GM19099 (cell line): ENCODE measurements around the gene DEPDC5.

Source experiments
- POLR2A ChIP-seq: IDR thresholded peaks from 3 replicates; pipeline ENCODE4 v1.6.1; 2011; ENCODE audit warnings: low read depth; ENCODE audit not compliant: insufficient read length; ENCODE audit errors: extremely low read depth

Gene DEPDC5

GRCh38 chr22:31951194-31952093 is 197.6 kb downstream of the DEPDC5 start:
- TF ChIP-seq POLR2A: no peak

- TF ChIP-seq POLR2A: no peak
Measured at GRCh38 chr22:31952094-31952401, 198.2 kb downstream of the DEPDC5 start.

GRCh38 chr22:31952472-31952871 is 198.7 kb downstream of the DEPDC5 start:
- no peak for TF ChIP-seq POLR2A

- TF ChIP-seq POLR2A: no peak
Measured at GRCh38 chr22:31953261-31953660, 199.4 kb downstream of the DEPDC5 start.

GRCh38 chr22:31954535-31955523 is 201.0 kb downstream of the DEPDC5 start:
- no peak for TF ChIP-seq POLR2A

- TF ChIP-seq POLR2A: no peak
Measured at GRCh38 chr22:31956360-31956759, 202.5 kb downstream of the DEPDC5 start.
